GM19372 (cell line): ENCODE results near the gene TRANK1.

Experiments used
- ATAC-seq: cut with Tn5 transposase; IDR thresholded peaks from one replicate; pipeline ENCODE4 v1.9.1; 2021; ENCODE audit warnings: mild to moderate bottlenecking, low read depth, moderate library complexity; ENCODE audit not compliant: unreplicated experiment

Gene TRANK1

DNA sequence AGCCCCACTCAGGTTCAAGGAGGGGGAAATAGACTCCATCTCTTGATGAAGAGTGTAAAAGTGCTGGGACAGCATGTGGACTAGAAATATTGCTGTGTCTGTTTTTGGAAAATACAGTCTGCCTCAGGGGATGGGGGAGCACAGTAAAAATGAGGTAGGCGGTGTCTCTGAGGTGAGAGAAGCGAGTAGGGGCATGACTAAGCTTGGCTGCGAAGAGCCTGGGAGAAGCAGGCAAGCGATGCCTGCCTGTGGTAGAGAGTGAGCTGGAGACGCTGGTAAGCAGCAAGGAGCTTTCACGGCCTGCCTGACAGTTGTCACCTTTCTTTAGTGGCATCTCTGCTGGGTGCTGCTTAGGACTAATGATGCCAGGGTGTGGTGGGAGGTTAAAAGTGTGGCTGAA is 131.5 kb downstream of the TRANK1 start:
- ATAC-seq: no peak

GRCh38 chr3:36812240-36812639 is 132.6 kb downstream of the TRANK1 start:
- ATAC-seq: no peak

DNA sequence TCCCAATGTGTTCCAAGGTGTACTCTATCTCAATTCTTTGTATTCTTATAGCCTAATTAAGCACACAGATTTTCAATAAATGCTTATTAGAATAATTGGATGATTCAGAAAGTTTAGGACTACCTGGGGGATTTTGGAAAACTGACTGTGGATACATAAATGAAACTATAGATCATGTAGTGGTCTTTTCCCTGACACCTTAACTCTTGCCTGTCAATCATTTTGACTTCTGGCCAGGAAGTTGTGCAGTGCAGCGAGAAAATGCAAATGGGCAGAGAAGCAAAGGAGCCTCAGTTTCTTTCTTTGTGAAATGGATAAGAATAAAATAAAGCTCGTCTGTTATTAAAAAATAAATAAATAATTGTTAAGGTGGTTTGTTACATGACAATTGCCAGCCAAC is 133.1 kb downstream of the TRANK1 start:
- ATAC-seq: no peak

GRCh38 chr3:36804295-36805055 is 140.4 kb downstream of the TRANK1 start:
- no peak for ATAC-seq

DNA sequence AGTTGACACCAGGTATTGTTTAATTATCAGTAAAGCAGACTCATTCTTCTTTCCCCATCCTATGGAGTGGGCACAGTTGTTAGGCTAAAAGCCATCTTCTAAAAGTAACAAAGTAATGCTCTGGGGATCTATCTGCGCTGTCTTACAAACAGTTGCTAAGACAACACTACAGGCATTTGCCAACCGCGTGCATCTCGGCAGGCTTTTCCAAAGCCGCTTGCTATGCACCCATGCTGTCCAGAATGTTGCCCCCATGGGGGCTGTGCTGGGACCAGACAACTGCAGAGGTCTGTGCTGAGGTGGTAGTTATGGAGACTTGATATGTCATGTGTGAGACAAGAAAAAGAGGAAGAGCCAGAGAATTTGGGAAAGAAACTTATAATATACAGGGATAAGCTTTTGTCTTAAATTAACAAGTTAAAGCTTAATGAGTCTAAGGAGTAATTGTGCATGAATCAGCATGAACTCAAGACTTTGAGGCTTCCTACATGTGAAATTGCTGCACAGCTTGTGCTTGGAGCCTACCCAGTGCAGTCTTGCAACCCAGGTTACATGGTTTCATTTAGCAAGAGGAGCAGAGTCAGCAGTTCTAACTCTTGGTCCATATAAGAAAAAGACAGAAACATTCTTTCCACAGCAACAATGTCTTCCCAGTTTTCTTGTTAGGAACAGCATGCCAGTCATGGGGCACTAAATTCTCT is 141.6 kb downstream of the TRANK1 start:
- no peak for ATAC-seq

GRCh38 chr3:36800533-36801116 is 144.2 kb downstream of the TRANK1 start:
- no peak for ATAC-seq

- ATAC-seq: no peak
Measured at GRCh38 chr3:36796881-36797280, 148.0 kb downstream of the TRANK1 start.

- no peak for ATAC-seq
Measured at GRCh38 chr3:36796161-36796560, 148.7 kb downstream of the TRANK1 start.

- no peak for ATAC-seq
Measured at GRCh38 chr3:36795622-36796021, 149.2 kb downstream of the TRANK1 start.

DNA sequence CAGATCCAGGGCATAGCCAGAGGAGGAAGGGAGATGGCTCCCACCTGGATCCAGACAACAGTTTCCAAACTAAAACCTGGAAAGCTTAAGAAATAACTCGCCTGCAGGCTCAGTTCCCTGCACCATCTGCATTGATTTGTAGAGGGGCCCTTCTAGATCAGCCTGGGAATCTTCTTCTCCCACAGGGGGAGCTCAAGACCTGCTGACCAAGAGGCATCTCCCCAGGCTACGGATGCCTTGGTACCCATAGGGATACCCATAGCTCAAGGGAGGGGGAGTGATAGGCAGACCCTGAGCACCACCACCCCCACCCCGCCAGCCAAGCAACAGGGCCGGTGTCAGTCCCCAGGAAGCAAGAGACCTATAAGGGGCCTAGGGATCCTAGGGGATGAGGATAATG is 152.5 kb downstream of the TRANK1 start:
- ATAC-seq: no peak

- no peak for ATAC-seq
Measured at GRCh38 chr3:36790765-36791164, 154.1 kb downstream of the TRANK1 start.

GRCh38 chr3:36786921-36787890 is 157.6 kb downstream of the TRANK1 start:
- no peak for ATAC-seq

GRCh38 chr3:36784138-36784635 is 160.7 kb downstream of the TRANK1 start:
- ATAC-seq: no peak

- ATAC-seq: no peak
Measured at GRCh38 chr3:36777424-36778218, 167.2 kb downstream of the TRANK1 start.
